ENCODE results near the gene ANKMY1. TPM values are rescaled to one million over a fixed set of nuclear protein-coding genes. Genes with fewer than 3 reads are reported as not detected.

Gene ANKMY1
- total and polyA plus RNA-seq, 2 of the 13 experiments (the other 11 are each of a cell fraction or from before 2014, with no cell fraction given): 11.7 to 18.8 TPM

DNA sequence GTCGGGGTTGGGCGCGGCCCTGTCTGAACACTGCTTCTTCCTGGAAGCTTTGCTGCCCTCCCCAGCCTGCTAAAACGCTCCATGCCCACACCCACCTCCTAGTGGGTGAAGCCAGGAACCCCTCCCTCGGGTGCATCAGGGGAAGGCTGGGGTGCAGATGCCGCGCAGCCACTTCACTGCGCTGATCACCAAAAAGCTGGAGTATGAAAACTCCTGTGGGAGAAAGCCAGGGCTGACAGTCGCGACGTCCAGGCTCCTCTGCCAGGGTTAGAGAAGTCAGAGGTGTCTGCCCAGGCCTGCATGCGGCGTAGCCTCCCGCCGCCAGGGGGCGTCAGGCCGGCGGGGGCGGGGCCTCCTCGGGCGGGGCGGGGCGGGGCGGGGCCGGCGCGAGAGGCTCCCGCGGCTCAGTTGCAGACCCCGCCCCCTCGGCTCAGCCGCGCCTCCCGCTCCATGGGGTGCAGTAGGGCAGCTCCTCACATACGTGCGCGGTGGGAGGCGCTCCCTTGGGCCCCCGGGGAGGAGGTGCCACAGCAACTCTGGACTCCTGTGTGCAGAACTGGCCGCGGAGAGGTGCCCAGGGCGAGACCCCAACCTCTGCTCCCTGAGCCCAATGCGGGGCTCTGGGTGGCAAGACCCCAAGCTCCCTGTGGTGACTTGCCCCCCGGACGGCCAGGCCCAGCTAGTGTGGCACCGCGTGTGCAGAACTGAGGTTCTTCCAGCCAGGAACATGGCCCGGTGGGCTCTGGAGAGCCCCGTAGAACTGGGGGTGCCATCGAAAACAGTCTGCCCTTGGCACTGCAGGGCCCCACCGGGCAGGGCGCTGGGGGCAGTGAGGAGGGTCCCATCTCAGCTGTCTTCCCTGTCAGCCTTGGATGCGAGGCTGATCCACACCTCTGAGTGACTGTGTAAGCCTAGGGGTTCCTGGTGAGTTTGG is 8.7 kb upstream of the ANKMY1 start (continued):
- no peak for TF ChIP-seq TCF7L2 (IDR thresholded peaks at IDR 0.05; ENCODE audit: low read depth, low read length)
- TF ChIP-seq ETV6 (CRISPR knock-in tag; conservative IDR thresholded peaks at IDR 0.05): 0 out of 2 replicates have a peak, but pooled peaks have one; percentile 59
- no peak for TF ChIP-seq ZNF7 (CRISPR knock-in tag; IDR thresholded peaks at IDR 0.05)
- TF ChIP-seq ZNF747 (CRISPR knock-in tag; IDR thresholded peaks at IDR 0.05; ENCODE audit: borderline replicate concordance): 0 out of 2 replicates have a peak, but pooled peaks have one; percentile 19
- no peak for TF ChIP-seq SOX6 (IDR thresholded peaks at IDR 0.05)
- TF ChIP-seq SOX6 (CRISPR knock-in tag; IDR thresholded peaks at IDR 0.05): peak; percentile 5; the same call in 1 of the 2 replicates
- TF ChIP-seq, protein P1, sequence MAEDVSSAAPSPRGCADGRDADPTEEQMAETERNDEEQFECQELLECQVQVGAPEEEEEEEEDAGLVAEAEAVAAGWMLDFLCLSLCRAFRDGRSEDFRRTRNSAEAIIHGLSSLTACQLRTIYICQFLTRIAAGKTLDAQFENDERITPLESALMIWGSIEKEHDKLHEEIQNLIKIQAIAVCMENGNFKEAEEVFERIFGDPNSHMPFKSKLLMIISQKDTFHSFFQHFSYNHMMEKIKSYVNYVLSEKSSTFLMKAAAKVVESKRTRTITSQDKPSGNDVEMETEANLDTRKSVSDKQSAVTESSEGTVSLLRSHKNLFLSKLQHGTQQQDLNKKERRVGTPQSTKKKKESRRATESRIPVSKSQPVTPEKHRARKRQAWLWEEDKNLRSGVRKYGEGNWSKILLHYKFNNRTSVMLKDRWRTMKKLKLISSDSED (CRISPR knock-in tag; IDR thresholded peaks at IDR 0.05): 0 out of 2 replicates have a peak, but pooled peaks have one; percentile 62
- TF ChIP-seq CENPT (CRISPR knock-in tag; IDR thresholded peaks at IDR 0.05; ENCODE audit: low read depth): peak; percentile 75; the same call in 1 of the 2 replicates
- TF ChIP-seq, protein P2, sequence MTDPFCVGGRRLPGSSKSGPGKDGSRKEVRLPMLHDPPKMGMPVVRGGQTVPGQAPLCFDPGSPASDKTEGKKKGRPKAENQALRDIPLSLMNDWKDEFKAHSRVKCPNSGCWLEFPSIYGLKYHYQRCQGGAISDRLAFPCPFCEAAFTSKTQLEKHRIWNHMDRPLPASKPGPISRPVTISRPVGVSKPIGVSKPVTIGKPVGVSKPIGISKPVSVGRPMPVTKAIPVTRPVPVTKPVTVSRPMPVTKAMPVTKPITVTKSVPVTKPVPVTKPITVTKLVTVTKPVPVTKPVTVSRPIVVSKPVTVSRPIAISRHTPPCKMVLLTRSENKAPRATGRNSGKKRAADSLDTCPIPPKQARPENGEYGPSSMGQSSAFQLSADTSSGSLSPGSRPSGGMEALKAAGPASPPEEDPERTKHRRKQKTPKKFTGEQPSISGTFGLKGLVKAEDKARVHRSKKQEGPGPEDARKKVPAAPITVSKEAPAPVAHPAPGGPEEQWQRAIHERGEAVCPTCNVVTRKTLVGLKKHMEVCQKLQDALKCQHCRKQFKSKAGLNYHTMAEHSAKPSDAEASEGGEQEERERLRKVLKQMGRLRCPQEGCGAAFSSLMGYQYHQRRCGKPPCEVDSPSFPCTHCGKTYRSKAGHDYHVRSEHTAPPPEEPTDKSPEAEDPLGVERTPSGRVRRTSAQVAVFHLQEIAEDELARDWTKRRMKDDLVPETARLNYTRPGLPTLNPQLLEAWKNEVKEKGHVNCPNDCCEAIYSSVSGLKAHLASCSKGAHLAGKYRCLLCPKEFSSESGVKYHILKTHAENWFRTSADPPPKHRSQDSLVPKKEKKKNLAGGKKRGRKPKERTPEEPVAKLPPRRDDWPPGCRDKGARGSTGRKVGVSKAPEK (CRISPR knock-in tag; IDR thresholded peaks at IDR 0.05; ENCODE audit: borderline replicate concordance): no peak
- TF ChIP-seq ZNF30 (CRISPR knock-in tag; IDR thresholded peaks at IDR 0.05): no peak
- TF ChIP-seq ZNF160 (CRISPR knock-in tag; IDR thresholded peaks at IDR 0.05): peak; percentile 36; the same call in 1 of the 2 replicates
- TF ChIP-seq YEATS4 (CRISPR knock-in tag; IDR thresholded peaks at IDR 0.05; ENCODE audit: borderline replicate concordance): peak; percentile 18; the same call in 1 of the 2 replicates
- no peak for TF ChIP-seq PHF20 (CRISPR knock-in tag; IDR thresholded peaks at IDR 0.05)
- no peak for TF ChIP-seq ZNF557 (CRISPR knock-in tag; IDR thresholded peaks at IDR 0.05)
- TF ChIP-seq, protein P3, sequence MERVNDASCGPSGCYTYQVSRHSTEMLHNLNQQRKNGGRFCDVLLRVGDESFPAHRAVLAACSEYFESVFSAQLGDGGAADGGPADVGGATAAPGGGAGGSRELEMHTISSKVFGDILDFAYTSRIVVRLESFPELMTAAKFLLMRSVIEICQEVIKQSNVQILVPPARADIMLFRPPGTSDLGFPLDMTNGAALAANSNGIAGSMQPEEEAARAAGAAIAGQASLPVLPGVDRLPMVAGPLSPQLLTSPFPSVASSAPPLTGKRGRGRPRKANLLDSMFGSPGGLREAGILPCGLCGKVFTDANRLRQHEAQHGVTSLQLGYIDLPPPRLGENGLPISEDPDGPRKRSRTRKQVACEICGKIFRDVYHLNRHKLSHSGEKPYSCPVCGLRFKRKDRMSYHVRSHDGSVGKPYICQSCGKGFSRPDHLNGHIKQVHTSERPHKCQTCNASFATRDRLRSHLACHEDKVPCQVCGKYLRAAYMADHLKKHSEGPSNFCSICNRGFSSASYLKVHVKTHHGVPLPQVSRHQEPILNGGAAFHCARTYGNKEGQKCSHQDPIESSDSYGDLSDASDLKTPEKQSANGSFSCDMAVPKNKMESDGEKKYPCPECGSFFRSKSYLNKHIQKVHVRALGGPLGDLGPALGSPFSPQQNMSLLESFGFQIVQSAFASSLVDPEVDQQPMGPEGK (CRISPR knock-in tag; IDR thresholded peaks at IDR 0.05): peak; percentile 97
- TF ChIP-seq TBX2 (CRISPR knock-in tag; IDR thresholded peaks at IDR 0.05; ENCODE audit: borderline replicate concordance): peak; percentile 11; the same call in 1 of the 2 replicates
- peak in 1 of 2 experiments; percentile 56; a peak in 2 of 4 replicates for TF ChIP-seq POLR2A (IDR thresholded peaks at IDR 0.05; ENCODE audit: insufficient read depth in 1 of 2, low read depth in 2 of 2, low read length in 2 of 2)
- TF ChIP-seq ZNF274 (CRISPR knock-in tag; IDR thresholded peaks at IDR 0.05): peak; percentile 48; the same call in 1 of the 2 replicates
- TF ChIP-seq ZNF761 (CRISPR knock-in tag; conservative IDR thresholded peaks at IDR 0.05): no peak
- TF ChIP-seq, protein P4, sequence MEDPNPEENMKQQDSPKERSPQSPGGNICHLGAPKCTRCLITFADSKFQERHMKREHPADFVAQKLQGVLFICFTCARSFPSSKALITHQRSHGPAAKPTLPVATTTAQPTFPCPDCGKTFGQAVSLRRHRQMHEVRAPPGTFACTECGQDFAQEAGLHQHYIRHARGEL (CRISPR knock-in tag; IDR thresholded peaks at IDR 0.05): no peak
- TF ChIP-seq, protein P5, sequence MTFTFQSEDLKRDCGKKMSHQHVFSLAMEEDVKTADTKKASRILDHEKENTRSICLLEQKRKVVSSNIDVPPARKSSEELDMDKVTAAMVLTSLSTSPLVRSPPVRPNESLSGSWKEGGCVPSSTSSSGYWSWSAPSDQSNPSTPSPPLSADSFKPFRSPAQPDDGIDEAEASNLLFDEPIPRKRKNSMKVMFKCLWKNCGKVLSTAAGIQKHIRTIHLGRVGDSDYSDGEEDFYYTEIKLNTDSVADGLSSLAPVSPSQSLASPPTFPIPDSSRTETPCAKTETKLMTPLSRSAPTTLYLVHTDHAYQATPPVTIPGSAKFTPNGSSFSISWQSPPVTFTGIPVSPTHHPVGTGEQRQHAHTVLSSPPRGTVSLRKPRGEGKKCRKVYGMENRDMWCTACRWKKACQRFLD (CRISPR knock-in tag; IDR thresholded peaks at IDR 0.05; ENCODE audit: borderline replicate concordance): no peak
- TF ChIP-seq ZSCAN20 (CRISPR knock-in tag; IDR thresholded peaks at IDR 0.05; ENCODE audit: borderline replicate concordance): no peak

Measured in HepG2 (cell line).